Fibroblast of pulmonary artery (primary cell): ENCODE data around the gene TEX54.
"Not testable (repeated sequence)": the region's sequence is repeated elsewhere in the genome, so short reads cannot be mapped to it uniquely, and the experiment has no call there.

Source experiments
- DNase-seq: peaks from one replicate; pipeline ENCODE4 v3.0.0-alpha.2; 2010; ENCODE audit warnings: low read depth
- H3K4me3 ChIP-seq: replicated peaks from 2 replicates; pipeline ENCODE4 v1.5.1; 2011; ENCODE audit warnings: low read depth, mild to moderate bottlenecking, control low read depth, low read length, moderate library complexity
- CTCF ChIP-seq: IDR thresholded peaks from 2 replicates; pipeline ENCODE4 v1.5.1; 2011; ENCODE audit warnings: mild to moderate bottlenecking, control low read depth, low read length, inconsistent platforms; ENCODE audit errors: missing control alignments

The TEX54 gene

GRCh38 chr11:62879235-62879978 lies 46.8 kb upstream of the TEX54 start:
- DNase-seq: peak; percentile 49
- H3K4me3 ChIP-seq: peak overlapping the region; percentile 74

GRCh38 chr11:62876712-62877111 lies 44.1 kb upstream of the TEX54 start:
- no peak overlapping the region for H3K4me3 ChIP-seq
- no peak for DNase-seq
- TF ChIP-seq CTCF: no peak

More at GRCh38 chr11:62879235-62879978, 46.8 kb upstream of the TEX54 start:
- no peak for TF ChIP-seq CTCF

GRCh38 chr11:62875698-62876478 lies 43.2 kb upstream of the TEX54 start:
- no peak overlapping the region for H3K4me3 ChIP-seq
- no peak for DNase-seq
- no peak for TF ChIP-seq CTCF

- TF ChIP-seq CTCF: no peak
- no peak for DNase-seq
- H3K4me3 ChIP-seq: no peak overlapping the region
These were observed 42.2 kb upstream of the TEX54 start for GRCh38 chr11:62874851-62875250.

GRCh38 chr11:62865635-62866034 lies 33.0 kb upstream of the TEX54 start:
- H3K4me3 ChIP-seq: no peak overlapping the region
- no peak for TF ChIP-seq CTCF
- no peak for DNase-seq

- TF ChIP-seq CTCF: no peak
- H3K4me3 ChIP-seq: no peak overlapping the region
- DNase-seq: no peak
These were observed 31.2 kb upstream of the TEX54 start for GRCh38 chr11:62863687-62864335.

- not testable (repeated sequence) for H3K4me3 ChIP-seq, DNase-seq
These were observed 29.0 kb upstream of the TEX54 start for GRCh38 chr11:62861564-62862192.
